GM19455 (cell line): ENCODE results near the gene TRIP10.
"Not testable (repeated sequence)": the region's sequence is repeated elsewhere in the genome, so short reads cannot be mapped to it uniquely, and the experiment has no call there.

Experiments
- ATAC-seq: cut with Tn5 transposase; IDR thresholded peaks from one replicate; pipeline ENCODE4 v1.9.1; 2021; ENCODE audit not compliant: unreplicated experiment

The TRIP10 gene

GRCh38 chr19:6739390-6739882 is at the start of gene TRIP10:
Gene TRIP10 (plus strand): TSS chr19:6739680. CDS start chr19:6739762, 82 bp downstream.
- ATAC-seq, result no peak

- no peak for ATAC-seq
Observed at GRCh38 chr19:6690160-6690885, 49.2 kb upstream of the TRIP10 start.

- no peak for ATAC-seq
Observed at GRCh38 chr19:6691342-6691741, 48.1 kb upstream of the TRIP10 start.

- no peak for ATAC-seq
Observed at GRCh38 chr19:6692027-6692426, 47.5 kb upstream of the TRIP10 start.

GRCh38 chr19:6693056-6693471 is 46.4 kb upstream of the TRIP10 start:
- ATAC-seq, result no peak

GRCh38 chr19:6693681-6694080 is 45.8 kb upstream of the TRIP10 start:
- no peak for ATAC-seq

GRCh38 chr19:6694147-6694815 is 45.2 kb upstream of the TRIP10 start:
- no peak for ATAC-seq

GRCh38 chr19:6696239-6696820 is 43.1 kb upstream of the TRIP10 start:
- ATAC-seq, result no peak

- ATAC-seq, result no peak
Observed at GRCh38 chr19:6697291-6697690, 42.2 kb upstream of the TRIP10 start.

- no peak for ATAC-seq
Observed at GRCh38 chr19:6699935-6700334, 39.5 kb upstream of the TRIP10 start.

GRCh38 chr19:6700586-6701316 is 38.7 kb upstream of the TRIP10 start:
- no peak for ATAC-seq

GRCh38 chr19:6705931-6706632 is 33.4 kb upstream of the TRIP10 start:
- ATAC-seq, result no peak

- ATAC-seq, result no peak
Observed at GRCh38 chr19:6706633-6706958, 32.9 kb upstream of the TRIP10 start.

- ATAC-seq, result no peak
Observed at GRCh38 chr19:6707011-6707657, 32.3 kb upstream of the TRIP10 start.

- no peak for ATAC-seq
Observed at GRCh38 chr19:6707658-6708018, 31.8 kb upstream of the TRIP10 start.

- no peak for ATAC-seq
Observed at GRCh38 chr19:6708346-6708745, 31.1 kb upstream of the TRIP10 start.

GRCh38 chr19:6708913-6709312 is 30.6 kb upstream of the TRIP10 start:
- ATAC-seq, result not testable (repeated sequence)

GRCh38 chr19:6709549-6709948 is 29.9 kb upstream of the TRIP10 start:
- no peak for ATAC-seq

GRCh38 chr19:6710273-6711077 is 29.0 kb upstream of the TRIP10 start:
- no peak for ATAC-seq

- ATAC-seq, result no peak
Observed at GRCh38 chr19:6711078-6711361, 28.5 kb upstream of the TRIP10 start.
